T-helper 1 cell treated with Interleukin-12 subunit alpha and Interleukin-12 subunit beta and Interleukin-4 antibody, amounts not matched to agents 30 μg/mL and 1 μg/mL, for 36 hours (primary cell): ENCODE data around the gene MCMBP.
"Not testable (repeated sequence)": the region's sequence is repeated elsewhere in the genome, so short reads cannot be mapped to it uniquely, and the experiment has no call there.

Source experiments
- H3K27ac Mint-ChIP-seq: one replicate; pipeline ENCODE4 v1.8.0; 2021; ENCODE audit warnings: mild to moderate bottlenecking, mixed read lengths
- H3K27me3 Mint-ChIP-seq: one replicate; pipeline ENCODE4 v1.8.0; 2021; ENCODE audit warnings: low read depth, mixed read lengths
- H3K36me3 Mint-ChIP-seq: one replicate; pipeline ENCODE4 v1.8.0; 2021; ENCODE audit warnings: low read depth, mixed read lengths
- H3K4me1 Mint-ChIP-seq: one replicate; pipeline ENCODE4 v1.8.0; 2021; ENCODE audit warnings: low read depth, mixed read lengths
- H3K4me3 Mint-ChIP-seq: one replicate; pipeline ENCODE4 v1.8.0; 2021; ENCODE audit warnings: mild to moderate bottlenecking, moderate library complexity, mixed read lengths
- H3K9me3 Mint-ChIP-seq: one replicate; pipeline ENCODE4 v1.8.0; 2021; ENCODE audit warnings: mixed read lengths

Gene MCMBP

GRCh38 chr10:119872610-119872859 is at the start of gene MCMBP:
MCMBP (minus strand) TSS chr10:119872843; CDS start chr10:119872584, 259 bp downstream.
- peaks cover 29% of the 10 kb centered on the region for H3K4me1 Mint-ChIP-seq
- H3K9me3 Mint-ChIP-seq, result no peaks in the 10 kb centered on the region
- H3K36me3 Mint-ChIP-seq, result peaks cover 2% of the 10 kb centered on the region
- H3K27ac Mint-ChIP-seq, result peak within 1 kb of the TSS; percentile 61
- peak within 1 kb of the TSS; percentile 71 for H3K4me3 Mint-ChIP-seq
- peaks cover 4% of the 10 kb centered on the region for H3K27me3 Mint-ChIP-seq

GRCh38 chr10:119919826-119920225 is 47.2 kb upstream of the MCMBP start:
- peak overlapping the region; percentile 72 for H3K27ac Mint-ChIP-seq
- no peak overlapping the region for H3K4me3 Mint-ChIP-seq
- no peaks in the 10 kb centered on the region for H3K27me3 Mint-ChIP-seq

GRCh38 chr10:119919271-119919670 is 46.6 kb upstream of the MCMBP start:
- H3K4me1 Mint-ChIP-seq, result peaks cover 12% of the 10 kb centered on the region
- peaks cover 41% of the 10 kb centered on the region for H3K36me3 Mint-ChIP-seq
- no peaks in the 10 kb centered on the region for H3K27me3 Mint-ChIP-seq
- H3K4me3 Mint-ChIP-seq, result no peak overlapping the region
- H3K9me3 Mint-ChIP-seq, result no peaks in the 10 kb centered on the region
- peak overlapping the region; percentile 31 for H3K27ac Mint-ChIP-seq

More at GRCh38 chr10:119919826-119920225, 47.2 kb upstream of the MCMBP start:
- Mint-ChIP-seq H3K4me1 (peaks cover 12% of the 10 kb centered on the region), H3K36me3 (peaks cover 37% of the 10 kb centered on the region), H3K9me3 (no peaks in the 10 kb centered on the region)

- no peak overlapping the region for H3K4me3 Mint-ChIP-seq
- peaks cover 15% of the 10 kb centered on the region for H3K4me1 Mint-ChIP-seq
- no peaks in the 10 kb centered on the region for H3K9me3 Mint-ChIP-seq
- peaks cover 46% of the 10 kb centered on the region for H3K36me3 Mint-ChIP-seq
- H3K27me3 Mint-ChIP-seq, result no peaks in the 10 kb centered on the region
- no peak overlapping the region for H3K27ac Mint-ChIP-seq
Observed at GRCh38 chr10:119917777-119918176, 45.1 kb upstream of the MCMBP start.

- no peak overlapping the region for H3K27ac Mint-ChIP-seq
- H3K4me1 Mint-ChIP-seq, result peaks cover 3% of the 10 kb centered on the region
- H3K4me3 Mint-ChIP-seq, result no peak overlapping the region
- H3K9me3 Mint-ChIP-seq, result no peaks in the 10 kb centered on the region
- peaks cover 26% of the 10 kb centered on the region for H3K36me3 Mint-ChIP-seq
- no peaks in the 10 kb centered on the region for H3K27me3 Mint-ChIP-seq
Observed at GRCh38 chr10:119910689-119911088, 38.0 kb upstream of the MCMBP start.

- Mint-ChIP-seq H3K27ac (no peak overlapping the region), H3K9me3 (no peaks in the 10 kb centered on the region), H3K4me1 (peaks cover 4% of the 10 kb centered on the region), H3K27me3 (no peaks in the 10 kb centered on the region), H3K36me3 (peaks cover 32% of the 10 kb centered on the region), H3K4me3 (no peak overlapping the region)
Observed at GRCh38 chr10:119908166-119908565, 35.5 kb upstream of the MCMBP start.

- H3K27me3 Mint-ChIP-seq, H3K9me3 Mint-ChIP-seq, H3K4me3 Mint-ChIP-seq, H3K4me1 Mint-ChIP-seq, H3K27ac Mint-ChIP-seq: not testable (repeated sequence)
- H3K36me3 Mint-ChIP-seq, result peaks cover 33% of the 10 kb centered on the region
Observed at GRCh38 chr10:119907695-119908094, 35.1 kb upstream of the MCMBP start.

GRCh38 chr10:119903946-119904666 is 31.5 kb upstream of the MCMBP start:
- Mint-ChIP-seq H3K36me3 (peaks cover 33% of the 10 kb centered on the region), H3K27ac (no peak overlapping the region), H3K4me3 (no peak overlapping the region), H3K4me1 (peaks cover 8% of the 10 kb centered on the region), H3K9me3 (no peaks in the 10 kb centered on the region), H3K27me3 (no peaks in the 10 kb centered on the region)

- Mint-ChIP-seq H3K4me3 (no peak overlapping the region), H3K4me1 (peaks cover 49% of the 10 kb centered on the region), H3K36me3 (peaks cover 31% of the 10 kb centered on the region), H3K9me3 (no peaks in the 10 kb centered on the region), H3K27ac (no peak overlapping the region), H3K27me3 (no peaks in the 10 kb centered on the region)
Observed at GRCh38 chr10:119898577-119898976, 25.9 kb upstream of the MCMBP start.

GRCh38 chr10:119896937-119897770 is 24.5 kb upstream of the MCMBP start:
- Mint-ChIP-seq H3K36me3 (peaks cover 26% of the 10 kb centered on the region), H3K4me3 (no peak overlapping the region), H3K27me3 (no peaks in the 10 kb centered on the region), H3K9me3 (no peaks in the 10 kb centered on the region), H3K27ac (no peak overlapping the region), H3K4me1 (peaks cover 50% of the 10 kb centered on the region)

- H3K27ac Mint-ChIP-seq, result no peak overlapping the region
- peaks cover 52% of the 10 kb centered on the region for H3K4me1 Mint-ChIP-seq
- no peaks in the 10 kb centered on the region for H3K27me3 Mint-ChIP-seq
- peaks cover 26% of the 10 kb centered on the region for H3K36me3 Mint-ChIP-seq
- no peak overlapping the region for H3K4me3 Mint-ChIP-seq
- H3K9me3 Mint-ChIP-seq, result no peaks in the 10 kb centered on the region
Observed at GRCh38 chr10:119896061-119896655, 23.5 kb upstream of the MCMBP start.

GRCh38 chr10:119893845-119894427 is 21.3 kb upstream of the MCMBP start:
- H3K27ac Mint-ChIP-seq, result peak overlapping the region; percentile 3
- H3K36me3 Mint-ChIP-seq, result peaks cover 19% of the 10 kb centered on the region
- H3K4me1 Mint-ChIP-seq, result peaks cover 44% of the 10 kb centered on the region
- H3K4me3 Mint-ChIP-seq, result peak overlapping the region; percentile 98
- H3K27me3 Mint-ChIP-seq, result no peaks in the 10 kb centered on the region
- no peaks in the 10 kb centered on the region for H3K9me3 Mint-ChIP-seq

- peak overlapping the region; percentile 98 for H3K4me3 Mint-ChIP-seq
- H3K27me3 Mint-ChIP-seq, result peaks cover 3% of the 10 kb centered on the region
- H3K4me1 Mint-ChIP-seq, result peaks cover 41% of the 10 kb centered on the region
- peaks cover 11% of the 10 kb centered on the region for H3K36me3 Mint-ChIP-seq
- H3K9me3 Mint-ChIP-seq, result no peaks in the 10 kb centered on the region
- H3K27ac Mint-ChIP-seq, result peak overlapping the region; percentile 94
Observed at GRCh38 chr10:119893074-119893473, 20.4 kb upstream of the MCMBP start.

- H3K4me3 Mint-ChIP-seq, result peak within 1 kb of the TSS; percentile 98
- no peaks in the 10 kb centered on the region for H3K9me3 Mint-ChIP-seq
- peaks cover 10% of the 10 kb centered on the region for H3K36me3 Mint-ChIP-seq
- peaks cover 4% of the 10 kb centered on the region for H3K27me3 Mint-ChIP-seq
- H3K4me1 Mint-ChIP-seq, result peaks cover 41% of the 10 kb centered on the region
- H3K27ac Mint-ChIP-seq, result peak within 1 kb of the TSS; percentile 94
Observed at GRCh38 chr10:119892188-119893065, 19.8 kb upstream of the MCMBP start, which contains the start of gene SEC23IP. SEC23IP (plus strand) TSS chr10:119892730; CDS start chr10:119892783, 53 bp downstream.
